GM23338 (cell line): Measurements from ENCODE around the gene FOXG1. TPM values are rescaled to one million over a fixed set of nuclear protein-coding genes. Genes with fewer than 3 reads are reported as not detected.

Experiments
- ATAC-seq: fragments of 200-7000 bp; cut with Tn5 transposase; 3 replicates; pipeline ENCODE4 v1.9.1; 2020
- DNase-seq: peaks from one replicate; pipeline ENCODE4 v3.0.0-alpha.2; 2015; ENCODE audit warnings: low spot score
- H2AFZ ChIP-seq: fragments of 200-600 bp; sonication (generic); 2 replicates; pipeline ENCODE4 v1.8.0; 2016; ENCODE audit warnings: antibody characterized with exemption, mild to moderate bottlenecking, moderate library complexity
- H3F3A ChIP-seq: fragments of 200-600 bp; sonication (generic); replicated peaks from 2 replicates; pipeline ENCODE4 v1.8.0; 2017; ENCODE audit warnings: antibody characterized with exemption, mixed run types, low read depth
- H3K27ac ChIP-seq: fragments of 200-600 bp; sonication (generic); 2 replicates; pipeline ENCODE4 v1.6.1; 2016; ENCODE audit warnings: low read depth
- H3K27me3 ChIP-seq: fragments of 200-600 bp; sonication (generic); 2 replicates; pipeline ENCODE4 v1.8.0; 2016; ENCODE audit warnings: mild to moderate bottlenecking, mixed run types, moderate library complexity; ENCODE audit not compliant: insufficient read depth
- H3K36me3 ChIP-seq: fragments of 200-600 bp; sonication (generic); 2 replicates; pipeline ENCODE4 v1.8.0; 2016; ENCODE audit warnings: mild to moderate bottlenecking; ENCODE audit not compliant: insufficient read depth
- H3K4me1 ChIP-seq: fragments of 200-600 bp; sonication (generic); 2 replicates; pipeline ENCODE4 v1.8.0; 2016; ENCODE audit warnings: mild to moderate bottlenecking, moderate library complexity; ENCODE audit not compliant: insufficient read depth
- H3K4me2 ChIP-seq: fragments of 200-600 bp; sonication (generic); 2 replicates; pipeline ENCODE4 v1.7.1; 2017; ENCODE audit warnings: mixed run types
- H3K4me3 ChIP-seq: fragments of 200-600 bp; sonication (generic); 2 replicates; pipeline ENCODE4 v1.6.1; 2016; ENCODE audit warnings: mixed run types
- H3K79me2 ChIP-seq: fragments of 200-600 bp; sonication (generic); replicated peaks from 2 replicates; pipeline ENCODE4 v1.8.0; 2017; ENCODE audit warnings: mild to moderate bottlenecking; ENCODE audit not compliant: insufficient read depth
- H3K9me2 ChIP-seq: fragments of 200-600 bp; sonication (generic); 2 replicates; pipeline ENCODE4 v1.8.0; 2017; ENCODE audit not compliant: insufficient read depth
- H4K20me1 ChIP-seq: fragments of 200-600 bp; sonication (generic); replicated peaks from 2 replicates; pipeline ENCODE4 v1.8.0; 2017; ENCODE audit warnings: mild to moderate bottlenecking; ENCODE audit not compliant: insufficient read depth
- H3K27ac Mint-ChIP-seq: 2 replicates; pipeline ENCODE4 v1.8.0; 2020; ENCODE audit warnings: inconsistent platforms, mild to moderate bottlenecking, moderate library complexity, mixed read lengths
- H3K27me3 Mint-ChIP-seq: 3 replicates; pipeline ENCODE4 v1.8.0; 2022; ENCODE audit warnings: low read depth, mild to moderate bottlenecking, moderate library complexity, mixed read lengths, inconsistent platforms; ENCODE audit not compliant: insufficient read depth, poor library complexity
- H3K36me3 Mint-ChIP-seq: 3 replicates; pipeline ENCODE4 v1.8.0; 2021; ENCODE audit warnings: low read depth, mild to moderate bottlenecking, inconsistent platforms, moderate library complexity, mixed read lengths
- H3K4me1 Mint-ChIP-seq: 3 replicates; pipeline ENCODE4 v1.8.0; 2020; ENCODE audit warnings: mild to moderate bottlenecking, inconsistent platforms, mixed read lengths
- H3K4me3 Mint-ChIP-seq: 3 replicates; pipeline ENCODE4 v1.8.0; 2021; ENCODE audit warnings: moderate library complexity, mild to moderate bottlenecking, inconsistent platforms, mixed read lengths
- H3K9me3 Mint-ChIP-seq: 3 replicates; pipeline ENCODE4 v1.8.0; 2020; ENCODE audit warnings: moderate library complexity, mild to moderate bottlenecking, inconsistent platforms, mixed read lengths
- CREB1 ChIP-seq: fragments of 250-450 bp; sonication (Bioruptor Pico); IDR thresholded peaks from 2 replicates; pipeline ENCODE4 v1.5.0; 2020; ENCODE audit warnings: low read depth, mild to moderate bottlenecking, moderate library complexity
- CTCF ChIP-seq, 2 experiments: fragments of 200-600 bp in 1 of 2; sonication (generic) in 1 of 2; conservative IDR thresholded peaks; 2 replicates each; pipeline versions ENCODE4 v1.5.1 to v1.6.1; 2016 to 2017; ENCODE audit warnings: antibody characterized with exemption in 2 of 2, low read depth in 2 of 2, mild to moderate bottlenecking in 2 of 2, moderate library complexity in 1 of 2
- JUNB ChIP-seq: IDR thresholded peaks from one replicate; pipeline ENCODE4 v1.6.1; 2016; ENCODE audit warnings: antibody characterized with exemption; ENCODE audit not compliant: unreplicated experiment
- ZNF114 ChIP-seq: fragments of 250-450 bp; sonication (Bioruptor Pico); IDR thresholded peaks from 2 replicates; pipeline ENCODE4 v1.5.0; 2020; ENCODE audit warnings: mild to moderate bottlenecking, moderate library complexity
- polyA plus RNA-seq: library from polyadenylated mRNA; unstranded; fragments of >200 nt; fragmentation: Nextera tagmentation; extraction: Ambion mirVana; gene quantifications from 2 replicates; pipeline ENCODE4 v1.2.1, GENCODE V29; 2016
- total RNA-seq: library from RNA; depleted of rRNA; stranded (reverse); fragments of >200 nt; shearing (Covaris generic); gene quantifications from 2 replicates; pipeline ENCODE4 v1.2.3, GENCODE V29; 2014
- TF ChIP-seq, protein P1 (sequence below): IDR thresholded peaks from one replicate; pipeline ENCODE4 v1.6.1; 2018; ENCODE audit warnings: antibody characterized with exemption; ENCODE audit not compliant: unreplicated experiment
- TF ChIP-seq, protein P2 (sequence below): IDR thresholded peaks from 2 replicates; pipeline ENCODE4 v1.6.1; 2016; ENCODE audit warnings: antibody characterized with exemption

Gene FOXG1
- total and polyA plus RNA-seq, 2 experiments from 2014 or later: 0.05 to 0.10 TPM

DNA sequence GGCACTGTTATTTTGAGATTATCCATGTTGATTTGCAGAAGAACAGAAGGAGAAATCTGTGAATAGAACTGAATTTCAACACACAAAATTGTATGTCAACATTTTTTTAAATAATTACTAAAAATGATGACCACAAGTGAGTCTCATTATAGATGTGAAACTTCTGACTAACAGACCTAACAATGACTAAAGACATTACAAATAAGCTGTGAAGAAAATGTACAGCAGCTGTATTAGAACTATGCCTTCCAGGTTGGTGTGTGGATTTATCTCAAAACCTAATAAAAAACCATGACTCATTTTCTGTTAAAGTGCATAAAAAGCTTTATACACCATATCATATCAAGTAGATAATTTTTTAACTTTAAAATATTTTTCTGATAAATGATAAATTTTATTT lies 22.5 kb upstream of the FOXG1 start:
- H3K9me3 Mint-ChIP-seq: no peaks in the 10 kb centered on the region; the same call in 2 of the 3 replicates
- no peaks in the 10 kb centered on the region for H3K36me3 Mint-ChIP-seq
- no peak overlapping the region for H3K27ac ChIP-seq
- no peak overlapping the region for H3K27ac Mint-ChIP-seq
- TF ChIP-seq, protein P1, sequence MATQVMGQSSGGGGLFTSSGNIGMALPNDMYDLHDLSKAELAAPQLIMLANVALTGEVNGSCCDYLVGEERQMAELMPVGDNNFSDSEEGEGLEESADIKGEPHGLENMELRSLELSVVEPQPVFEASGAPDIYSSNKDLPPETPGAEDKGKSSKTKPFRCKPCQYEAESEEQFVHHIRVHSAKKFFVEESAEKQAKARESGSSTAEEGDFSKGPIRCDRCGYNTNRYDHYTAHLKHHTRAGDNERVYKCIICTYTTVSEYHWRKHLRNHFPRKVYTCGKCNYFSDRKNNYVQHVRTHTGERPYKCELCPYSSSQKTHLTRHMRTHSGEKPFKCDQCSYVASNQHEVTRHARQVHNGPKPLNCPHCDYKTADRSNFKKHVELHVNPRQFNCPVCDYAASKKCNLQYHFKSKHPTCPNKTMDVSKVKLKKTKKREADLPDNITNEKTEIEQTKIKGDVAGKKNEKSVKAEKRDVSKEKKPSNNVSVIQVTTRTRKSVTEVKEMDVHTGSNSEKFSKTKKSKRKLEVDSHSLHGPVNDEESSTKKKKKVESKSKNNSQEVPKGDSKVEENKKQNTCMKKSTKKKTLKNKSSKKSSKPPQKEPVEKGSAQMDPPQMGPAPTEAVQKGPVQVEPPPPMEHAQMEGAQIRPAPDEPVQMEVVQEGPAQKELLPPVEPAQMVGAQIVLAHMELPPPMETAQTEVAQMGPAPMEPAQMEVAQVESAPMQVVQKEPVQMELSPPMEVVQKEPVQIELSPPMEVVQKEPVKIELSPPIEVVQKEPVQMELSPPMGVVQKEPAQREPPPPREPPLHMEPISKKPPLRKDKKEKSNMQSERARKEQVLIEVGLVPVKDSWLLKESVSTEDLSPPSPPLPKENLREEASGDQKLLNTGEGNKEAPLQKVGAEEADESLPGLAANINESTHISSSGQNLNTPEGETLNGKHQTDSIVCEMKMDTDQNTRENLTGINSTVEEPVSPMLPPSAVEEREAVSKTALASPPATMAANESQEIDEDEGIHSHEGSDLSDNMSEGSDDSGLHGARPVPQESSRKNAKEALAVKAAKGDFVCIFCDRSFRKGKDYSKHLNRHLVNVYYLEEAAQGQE: no peak
- TF ChIP-seq CTCF (conservative IDR thresholded peaks at IDR 0.05; ENCODE audit: low read depth in 2 of 2) (no peak), ZNF114 (CRISPR knock-in tag) (no peak)
- TF ChIP-seq, protein P2, sequence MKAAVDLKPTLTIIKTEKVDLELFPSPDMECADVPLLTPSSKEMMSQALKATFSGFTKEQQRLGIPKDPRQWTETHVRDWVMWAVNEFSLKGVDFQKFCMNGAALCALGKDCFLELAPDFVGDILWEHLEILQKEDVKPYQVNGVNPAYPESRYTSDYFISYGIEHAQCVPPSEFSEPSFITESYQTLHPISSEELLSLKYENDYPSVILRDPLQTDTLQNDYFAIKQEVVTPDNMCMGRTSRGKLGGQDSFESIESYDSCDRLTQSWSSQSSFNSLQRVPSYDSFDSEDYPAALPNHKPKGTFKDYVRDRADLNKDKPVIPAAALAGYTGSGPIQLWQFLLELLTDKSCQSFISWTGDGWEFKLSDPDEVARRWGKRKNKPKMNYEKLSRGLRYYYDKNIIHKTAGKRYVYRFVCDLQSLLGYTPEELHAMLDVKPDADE: no peak
- H3K4me3 ChIP-seq: no peak overlapping the region
- H3K4me1 ChIP-seq: 0 out of 2 replicates have a peak, but pooled peaks cover 4% of the 10 kb centered on the region
- H3K4me3 Mint-ChIP-seq: no peak overlapping the region
- no peaks in the 10 kb centered on the region for H3F3A ChIP-seq
- no peak overlapping the region for H3K4me2 ChIP-seq
- ATAC-seq: no peak
- DNase-seq: no peak
- no peaks in the 10 kb centered on the region for H3K79me2 ChIP-seq
- no peaks in the 10 kb centered on the region for H3K9me2 ChIP-seq
- no peaks in the 10 kb centered on the region; the same call in 2 of the 3 replicates for H3K4me1 Mint-ChIP-seq
- H2AFZ ChIP-seq: no peak overlapping the region
- no peaks in the 10 kb centered on the region for H3K27me3 Mint-ChIP-seq
- no peaks in the 10 kb centered on the region for H3K36me3 ChIP-seq
- no peaks in the 10 kb centered on the region for H3K27me3 ChIP-seq
- no peaks in the 10 kb centered on the region for H4K20me1 ChIP-seq

DNA sequence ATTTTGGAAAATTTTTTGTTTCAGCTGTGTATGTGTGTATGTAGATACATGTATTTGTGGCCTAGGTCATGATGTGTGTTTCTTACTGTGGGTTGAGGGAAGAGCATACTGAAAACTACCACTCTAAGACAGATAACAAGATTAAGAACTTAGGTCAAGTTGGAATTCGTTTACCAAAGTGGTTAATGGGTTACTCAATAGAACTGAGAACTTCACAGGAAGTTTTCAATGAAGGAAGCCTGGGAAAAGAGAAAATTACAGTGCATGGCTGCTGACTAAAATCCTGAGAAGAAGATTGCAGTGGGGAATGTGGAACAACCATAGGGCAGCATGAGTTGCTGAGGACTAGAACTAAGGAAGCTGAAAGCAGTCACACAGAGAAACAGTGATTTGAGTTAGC lies 21.4 kb upstream of the FOXG1 start:
- ATAC-seq (no peak), DNase-seq (no peak)
- Mint-ChIP-seq H3K27ac (no peak overlapping the region), H3K4me3 (no peak overlapping the region), H3K4me1 (no peaks in the 10 kb centered on the region; the same call in 2 of the 3 replicates), H3K27me3 (no peaks in the 10 kb centered on the region), H3K9me3 (no peaks in the 10 kb centered on the region; the same call in 2 of the 3 replicates), H3K36me3 (no peaks in the 10 kb centered on the region)
- Histone ChIP-seq H3K27me3 (no peaks in the 10 kb centered on the region), H3K79me2 (no peaks in the 10 kb centered on the region), H3K4me2 (no peak overlapping the region), H3F3A (no peaks in the 10 kb centered on the region), H4K20me1 (no peaks in the 10 kb centered on the region), H3K36me3 (no peaks in the 10 kb centered on the region), H3K27ac (no peak overlapping the region), H2AFZ (no peak overlapping the region), H3K9me2 (no peaks in the 10 kb centered on the region), H3K4me1 (0 out of 2 replicates have a peak, but pooled peaks cover 4% of the 10 kb centered on the region), H3K4me3 (no peak overlapping the region)
- no peak for TF ChIP-seq CREB1 (CRISPR knock-in tag)
- TF ChIP-seq CTCF (conservative IDR thresholded peaks at IDR 0.05; ENCODE audit: low read depth in 2 of 2): no peak
- no peak for TF ChIP-seq JUNB
- TF ChIP-seq, protein P1: no peak
